HL-60/S4 (cell line): Measurements from ENCODE around the gene SLC39A3.

ENCODE experiments used
- in situ Hi-C: fragments of 300-500 bp; cut with MboI; formaldehyde crosslinking; loops from 2 replicates; pipeline ENCODE4 v1.14.3; 2022; ENCODE audit warnings: low sequenced_read_pairs

The SLC39A3 gene

DNA sequence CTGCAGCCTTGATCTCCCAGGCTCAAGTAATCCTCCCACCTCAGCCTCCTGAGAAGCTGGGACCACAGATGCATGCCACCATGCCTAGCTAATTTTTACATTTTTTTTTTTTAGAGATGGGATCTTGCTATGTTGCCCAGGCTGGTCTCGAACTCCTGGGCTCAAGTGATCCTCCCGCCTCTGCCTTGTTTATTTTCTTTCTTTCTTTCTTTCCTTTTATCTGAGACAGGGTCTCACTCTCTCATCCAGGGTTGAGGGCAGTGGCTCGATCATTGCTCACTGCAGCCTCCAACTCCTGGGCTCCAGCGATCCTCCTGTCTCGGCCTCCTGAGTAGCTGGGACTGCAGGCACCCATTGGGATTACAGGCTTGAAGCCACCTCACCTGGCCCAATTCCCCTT lies 33.6 kb downstream of the SLC39A3 start:
- in situ Hi-C loops, result no loop called here

DNA sequence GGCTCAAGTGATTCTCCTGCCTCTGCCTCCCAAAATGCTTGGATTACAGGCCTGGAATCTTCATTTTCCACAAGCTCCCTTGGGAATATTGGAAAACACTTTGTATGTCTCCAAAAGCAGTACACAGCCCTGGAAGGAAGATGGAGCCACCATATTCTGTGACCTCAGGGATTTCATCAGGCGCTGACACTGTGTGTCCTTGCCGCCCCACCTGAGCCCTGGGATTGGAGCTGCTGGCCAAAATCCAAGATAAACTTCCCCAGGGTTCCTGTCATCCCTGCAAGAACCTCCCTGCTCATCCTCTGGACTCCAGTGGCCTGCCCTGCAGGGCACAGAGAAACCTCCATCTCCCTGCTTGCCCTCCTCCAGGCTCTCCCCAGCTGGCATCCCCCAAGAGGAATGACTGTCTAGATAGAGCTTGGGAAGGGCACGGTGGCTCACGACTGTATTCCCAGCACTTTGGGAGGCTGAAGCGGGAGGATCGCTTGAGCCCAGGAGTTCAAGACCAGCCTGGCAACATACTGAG lies 36.1 kb downstream of the SLC39A3 start:
- in situ Hi-C loops, result no loop called here

DNA sequence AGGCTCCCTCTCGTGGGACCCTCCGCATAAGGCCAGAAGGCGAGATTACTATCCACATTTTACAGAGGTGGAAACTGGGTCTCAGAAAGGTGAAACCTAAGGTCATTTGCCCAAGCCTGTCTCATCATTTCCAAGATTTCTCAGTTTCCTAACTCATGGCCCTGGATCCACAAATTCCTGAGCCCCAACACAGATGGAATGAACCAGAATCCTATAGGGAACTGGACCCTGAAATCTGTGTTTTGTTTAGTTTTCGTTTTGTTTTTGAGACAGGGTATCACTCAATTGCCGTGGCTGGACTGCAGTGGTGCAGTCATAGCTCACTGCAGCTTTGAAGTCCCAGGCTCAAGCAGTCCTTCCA lies 36.8 kb downstream of the SLC39A3 start:
- in situ Hi-C loops, result no loop called here

GRCh38 chr19:2702170-2703076 lies 37.4 kb downstream of the SLC39A3 start, which contains the start of gene GNG7:
Gene GNG7, minus strand, starts transcription at chr19:2702694. Its CDS starts 182,006 bp downstream, at chr19:2520688.
- in situ Hi-C loops, result no loop called here

DNA sequence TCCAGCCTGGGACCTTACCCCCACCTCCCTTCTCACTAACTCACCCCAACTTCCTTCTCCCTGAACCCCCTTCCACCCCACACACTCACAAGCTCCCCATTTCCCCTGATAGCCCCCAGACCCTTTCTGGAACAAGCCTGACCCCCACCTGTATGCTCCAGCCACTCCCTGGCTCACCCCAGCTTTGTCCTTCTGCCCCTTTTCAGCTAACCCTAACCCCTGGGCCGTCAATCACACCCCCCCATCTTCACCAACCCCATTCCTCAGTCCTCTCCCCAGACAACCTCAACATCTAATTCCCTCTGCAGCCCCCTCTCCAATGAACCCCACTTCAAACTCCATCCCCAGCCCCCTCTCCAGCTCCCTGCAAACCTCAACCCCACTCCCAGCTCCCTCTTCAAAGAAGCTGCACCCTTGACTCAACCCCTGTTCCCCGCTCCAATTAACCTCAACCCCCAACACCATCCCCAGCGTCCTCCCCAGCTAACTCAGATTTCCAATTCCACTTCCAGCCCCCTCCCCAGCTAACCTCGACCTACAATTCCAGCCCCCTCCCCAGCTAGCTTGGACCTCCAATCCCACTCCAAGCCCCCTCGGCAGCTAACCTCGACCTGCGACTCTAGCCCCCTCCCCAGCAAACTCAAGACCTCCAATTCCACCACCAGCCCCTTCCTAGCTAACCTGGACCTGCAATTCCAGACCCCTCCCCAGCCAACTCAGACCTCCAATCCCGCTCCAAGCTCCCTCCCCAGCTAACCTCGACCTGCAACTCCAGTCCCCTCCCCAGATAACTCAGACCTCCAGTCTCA lies 38.3 kb downstream of the SLC39A3 start:
- in situ Hi-C loops, result no loop called here

DNA sequence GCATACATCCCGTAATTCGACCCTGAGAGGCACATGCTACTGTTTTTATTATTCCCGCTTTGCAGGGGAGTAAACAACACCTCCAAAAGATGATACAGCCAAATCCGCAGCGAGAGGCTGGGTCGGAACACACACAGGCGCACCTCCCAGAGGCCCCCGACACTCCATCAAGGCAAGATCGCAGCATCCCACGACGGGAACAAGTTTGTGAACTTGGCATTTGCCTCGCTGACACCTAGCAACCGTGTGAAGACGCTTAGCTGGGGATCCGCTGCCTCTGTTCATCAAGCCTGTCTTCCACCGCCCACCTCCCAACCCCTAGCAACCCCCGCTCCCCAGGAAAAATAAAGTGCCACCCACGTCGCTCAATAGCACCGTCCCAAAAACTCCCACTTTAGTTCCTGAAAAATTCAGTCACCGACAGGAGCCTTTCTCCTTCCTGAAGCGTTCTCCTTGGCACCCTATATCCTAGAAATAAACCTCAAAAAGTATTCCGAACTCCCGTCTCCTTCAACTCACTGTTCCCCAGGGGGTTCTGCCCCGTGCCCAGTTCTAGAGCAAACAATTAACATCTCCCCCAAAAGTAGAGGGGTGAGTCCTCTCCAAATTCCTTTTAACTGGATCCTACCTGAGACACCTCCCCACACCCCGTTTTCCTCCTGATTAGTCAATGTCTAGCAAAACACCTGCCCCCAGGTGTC lies 39.0 kb downstream of the SLC39A3 start:
- in situ Hi-C loops, result no loop called here

DNA sequence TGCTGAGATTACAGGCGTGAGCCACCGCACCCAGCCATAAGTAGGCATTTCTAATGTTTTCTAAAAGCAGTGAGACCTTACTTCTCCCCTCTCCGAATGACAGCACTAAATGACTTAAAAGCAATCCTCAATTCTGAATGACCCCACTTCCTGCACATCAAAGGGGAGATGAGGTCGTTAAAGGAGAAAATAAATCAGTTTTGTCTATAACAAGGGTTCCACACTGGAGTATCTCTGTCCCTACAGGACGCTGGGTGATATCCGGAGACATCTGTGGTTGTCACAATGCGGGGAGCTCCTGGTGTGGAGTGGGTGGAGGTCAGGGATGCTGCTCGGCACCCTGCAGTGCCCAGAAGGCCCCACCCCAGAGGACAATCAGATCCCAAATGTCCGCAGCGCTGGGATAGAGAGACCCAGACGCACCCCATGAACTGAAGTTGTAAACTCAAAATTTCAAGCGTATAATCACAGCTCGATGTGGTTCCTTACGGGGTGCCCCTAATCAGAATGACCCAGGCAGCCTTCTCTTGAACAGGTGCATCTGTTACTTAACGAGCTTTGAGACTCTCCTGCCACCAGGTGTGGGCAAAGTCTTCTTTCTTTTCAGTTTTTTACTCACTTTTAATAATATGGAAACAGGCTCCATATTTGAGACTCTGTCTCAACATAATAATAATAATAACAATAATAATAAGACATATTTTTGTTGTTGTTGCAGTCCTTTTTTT lies 40.2 kb downstream of the SLC39A3 start:
- in situ Hi-C loops, result no loop called here

DNA sequence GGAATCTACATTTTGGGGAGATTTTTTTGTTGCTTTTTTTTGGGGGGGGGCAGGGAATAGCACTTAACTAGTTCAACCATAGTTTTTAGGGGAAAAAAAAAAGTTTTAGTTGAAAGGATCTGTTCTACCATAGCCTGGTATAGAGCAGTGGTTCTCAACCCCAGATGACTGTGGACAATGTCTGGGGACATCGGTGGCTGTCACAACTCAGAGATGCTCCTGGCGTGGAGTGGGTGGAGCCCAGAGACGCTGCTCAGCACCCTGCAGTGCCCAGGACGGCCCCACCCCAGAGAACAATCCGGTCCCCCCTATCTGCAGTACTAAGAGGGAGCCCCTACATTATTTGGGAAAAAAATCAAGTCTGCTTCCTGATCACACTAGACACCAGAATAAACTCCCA lies 45.6 kb downstream of the SLC39A3 start:
- in situ Hi-C loops, result no loop called here

GRCh38 chr19:2693492-2694160 lies 46.2 kb downstream of the SLC39A3 start:
- in situ Hi-C loops, result no loop called here

DNA sequence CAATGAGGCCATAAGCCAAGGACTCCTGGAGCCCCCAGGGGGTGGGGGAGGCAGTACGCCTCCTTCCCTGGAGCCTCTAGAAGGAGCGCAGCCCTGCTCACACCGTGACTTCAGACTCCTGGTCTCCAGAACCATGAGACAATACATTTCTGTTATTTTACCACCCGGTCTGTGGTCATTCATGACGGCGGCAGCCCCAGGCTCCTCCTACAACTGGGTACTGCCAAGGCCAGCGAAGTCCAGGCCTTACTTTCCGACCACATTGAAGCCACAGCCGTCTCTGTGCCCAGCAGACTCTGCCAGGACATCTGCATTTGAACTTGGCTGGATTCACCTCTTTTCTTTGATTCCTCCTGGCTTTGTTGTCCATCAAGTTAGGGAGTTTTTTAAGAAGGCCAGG lies 47.9 kb downstream of the SLC39A3 start:
- in situ Hi-C loops, result no loop called here

DNA sequence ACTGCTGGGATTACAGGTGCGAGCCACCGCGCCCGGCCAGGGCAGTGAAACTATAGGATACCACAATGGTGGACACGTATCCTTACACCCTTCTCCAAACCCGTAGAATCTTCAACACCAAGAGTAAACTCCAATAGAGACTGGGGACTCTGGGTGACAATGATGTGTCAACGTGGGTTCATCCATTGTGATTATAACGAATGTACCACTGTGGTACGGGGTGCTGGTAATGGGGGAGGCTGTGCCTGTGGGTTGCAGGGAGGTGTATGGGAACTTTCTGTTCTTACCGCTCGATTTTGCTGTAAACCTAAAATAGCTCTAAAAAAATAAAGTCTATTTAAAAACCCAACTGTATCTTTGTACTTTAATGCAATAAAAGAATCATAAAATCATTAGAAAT lies 49.0 kb downstream of the SLC39A3 start:
- in situ Hi-C loops, result no loop called here

DNA sequence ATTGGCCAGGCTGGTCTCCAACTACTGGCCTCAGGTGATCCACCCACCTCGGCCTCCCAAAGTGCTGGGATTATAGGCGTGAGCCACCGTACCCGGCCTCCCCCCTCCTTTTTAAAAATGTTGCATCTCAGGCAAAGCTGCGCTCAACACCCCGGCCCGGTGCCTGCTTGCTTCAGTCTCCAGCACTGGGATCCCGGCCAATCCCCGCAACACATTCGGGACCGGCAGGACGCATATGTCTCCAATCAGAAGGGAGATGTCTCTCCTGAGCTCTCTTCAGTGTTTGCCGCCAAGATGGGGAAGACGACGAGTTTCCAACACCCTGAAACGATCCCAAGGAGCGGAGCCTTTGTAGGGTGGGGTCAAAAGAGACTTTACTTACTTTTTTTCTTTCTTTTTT lies 53.5 kb downstream of the SLC39A3 start:
- in situ Hi-C loops, result no loop called here

- in situ Hi-C loops, result no loop called here
These were observed 54.6 kb downstream of the SLC39A3 start for GRCh38 chr19:2685204-2685704.

- in situ Hi-C loops, result no loop called here
These were observed 56.3 kb downstream of the SLC39A3 start for GRCh38 chr19:2683430-2684003.
